ENCODE data around the gene HDC.

Gene HDC

DNA sequence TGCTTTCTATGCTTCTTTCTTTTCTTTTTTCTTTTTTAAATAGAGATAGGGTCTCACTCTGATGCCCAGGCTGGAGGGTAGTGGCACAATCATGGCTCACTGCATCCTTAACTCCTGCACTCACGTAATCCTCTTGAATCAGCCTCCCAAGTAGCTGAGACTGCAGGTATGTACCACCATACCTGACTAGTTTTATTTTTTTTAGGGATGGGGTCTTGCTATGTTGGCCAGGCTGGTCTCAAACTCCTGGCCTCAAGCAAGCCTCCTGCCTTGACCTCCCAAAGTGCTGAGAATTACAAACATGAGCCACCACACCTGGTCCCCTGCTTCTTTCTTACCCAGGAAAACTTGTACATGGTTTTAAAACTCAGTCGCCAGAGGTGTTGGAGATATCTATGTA, 24.2 kb upstream of the HDC start:
- DNase-seq (ENCODE audit: low read depth) = no peak
- TF ChIP-seq, protein P1, sequence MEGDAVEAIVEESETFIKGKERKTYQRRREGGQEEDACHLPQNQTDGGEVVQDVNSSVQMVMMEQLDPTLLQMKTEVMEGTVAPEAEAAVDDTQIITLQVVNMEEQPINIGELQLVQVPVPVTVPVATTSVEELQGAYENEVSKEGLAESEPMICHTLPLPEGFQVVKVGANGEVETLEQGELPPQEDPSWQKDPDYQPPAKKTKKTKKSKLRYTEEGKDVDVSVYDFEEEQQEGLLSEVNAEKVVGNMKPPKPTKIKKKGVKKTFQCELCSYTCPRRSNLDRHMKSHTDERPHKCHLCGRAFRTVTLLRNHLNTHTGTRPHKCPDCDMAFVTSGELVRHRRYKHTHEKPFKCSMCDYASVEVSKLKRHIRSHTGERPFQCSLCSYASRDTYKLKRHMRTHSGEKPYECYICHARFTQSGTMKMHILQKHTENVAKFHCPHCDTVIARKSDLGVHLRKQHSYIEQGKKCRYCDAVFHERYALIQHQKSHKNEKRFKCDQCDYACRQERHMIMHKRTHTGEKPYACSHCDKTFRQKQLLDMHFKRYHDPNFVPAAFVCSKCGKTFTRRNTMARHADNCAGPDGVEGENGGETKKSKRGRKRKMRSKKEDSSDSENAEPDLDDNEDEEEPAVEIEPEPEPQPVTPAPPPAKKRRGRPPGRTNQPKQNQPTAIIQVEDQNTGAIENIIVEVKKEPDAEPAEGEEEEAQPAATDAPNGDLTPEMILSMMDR (conservative IDR thresholded peaks at IDR 0.05; ENCODE audit: low read depth, low read length) = no peak
- H3K4me3 ChIP-seq (ENCODE audit: low read depth, low read length) = no peak overlapping the region

DNA sequence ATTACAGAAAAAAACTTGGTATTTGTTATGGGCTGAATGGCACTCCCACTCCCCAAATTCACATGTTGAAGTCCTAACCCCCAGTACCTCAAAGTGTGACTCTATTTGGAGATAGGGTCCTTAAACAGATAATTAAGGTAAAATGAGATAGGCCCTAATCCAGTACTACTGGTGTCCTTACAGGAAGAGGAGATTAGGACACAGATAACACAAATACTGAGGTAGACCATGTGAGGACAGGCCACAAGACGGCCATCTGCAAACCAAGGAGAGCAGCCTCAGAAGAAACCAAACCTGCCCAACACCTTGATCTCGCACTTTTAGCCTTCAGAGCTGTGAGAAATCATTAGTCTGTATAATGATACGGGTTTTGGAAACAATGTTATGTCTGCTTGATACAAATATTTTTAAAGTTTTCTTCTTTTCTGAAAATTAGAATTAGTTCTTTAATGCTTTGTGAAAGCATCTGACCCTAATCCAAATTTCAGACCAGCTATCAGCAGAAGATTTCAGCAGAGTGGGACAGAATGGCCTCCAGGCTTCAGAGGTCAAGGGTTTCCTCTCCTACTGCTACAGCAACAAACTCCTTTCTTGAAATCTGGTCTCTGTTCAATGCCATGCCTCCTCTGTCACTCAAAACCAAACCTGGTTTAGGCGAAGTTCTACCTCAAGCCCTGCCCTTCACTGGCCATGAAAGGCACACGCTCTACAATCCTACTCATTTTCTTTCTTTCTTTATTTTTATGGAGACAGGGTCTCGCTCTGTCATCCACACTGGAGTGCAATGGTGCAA, 22.0 kb upstream of the HDC start:
- no peak for DNase-seq (ENCODE audit: low read depth)
- TF ChIP-seq, protein P1 (conservative IDR thresholded peaks at IDR 0.05; ENCODE audit: low read depth, low read length) = no peak
- H3K4me3 ChIP-seq (ENCODE audit: low read depth, low read length) = no peak overlapping the region

DNA sequence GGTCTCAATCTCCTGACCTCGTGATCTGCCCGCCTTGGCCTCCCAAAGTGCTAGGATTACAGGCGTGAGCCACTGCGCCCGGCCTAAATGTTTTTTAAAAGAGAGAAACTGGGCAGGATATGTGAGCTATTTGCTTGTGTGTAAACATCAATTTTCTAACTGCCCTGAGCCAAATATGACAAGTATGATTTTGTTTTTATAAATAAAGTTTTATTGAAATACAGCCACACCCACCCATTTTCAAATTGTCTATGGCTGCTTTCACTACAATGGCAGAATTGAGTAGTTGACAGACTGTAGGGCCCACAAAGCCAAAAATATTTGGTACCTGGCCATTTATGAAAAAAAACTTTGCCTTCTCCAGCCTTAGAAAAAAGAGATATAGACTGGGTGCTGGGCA, 15.9 kb upstream of the HDC start:
- no peak overlapping the region for H3K4me3 ChIP-seq (ENCODE audit: low read depth, low read length)
- TF ChIP-seq, protein P1 (conservative IDR thresholded peaks at IDR 0.05; ENCODE audit: low read depth, low read length) = no peak
- DNase-seq (ENCODE audit: low read depth) = no peak

DNA sequence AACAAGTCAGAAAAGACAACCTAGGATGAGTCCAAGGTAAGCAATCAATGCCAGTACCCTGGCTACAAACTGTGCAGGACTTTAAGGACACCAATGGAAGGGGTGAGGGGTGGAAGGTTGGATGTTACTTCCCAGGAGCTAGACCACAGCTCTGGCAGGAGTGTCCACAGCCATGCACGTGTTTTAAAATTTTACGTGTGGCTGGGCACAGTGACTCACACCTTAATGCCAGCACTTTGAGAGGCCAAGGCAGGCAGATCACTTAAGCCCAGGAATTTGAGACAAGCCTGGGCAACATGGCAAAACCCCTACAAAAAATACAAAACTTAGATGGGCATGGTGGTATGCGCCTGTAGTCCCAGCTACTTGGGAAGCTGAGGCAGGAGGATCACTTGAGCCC, 14.7 kb upstream of the HDC start:
- DNase-seq (ENCODE audit: low read depth) = no peak
- no peak overlapping the region for H3K4me3 ChIP-seq (ENCODE audit: low read depth, low read length)
- TF ChIP-seq, protein P1 (conservative IDR thresholded peaks at IDR 0.05; ENCODE audit: low read depth, low read length) = no peak

DNA sequence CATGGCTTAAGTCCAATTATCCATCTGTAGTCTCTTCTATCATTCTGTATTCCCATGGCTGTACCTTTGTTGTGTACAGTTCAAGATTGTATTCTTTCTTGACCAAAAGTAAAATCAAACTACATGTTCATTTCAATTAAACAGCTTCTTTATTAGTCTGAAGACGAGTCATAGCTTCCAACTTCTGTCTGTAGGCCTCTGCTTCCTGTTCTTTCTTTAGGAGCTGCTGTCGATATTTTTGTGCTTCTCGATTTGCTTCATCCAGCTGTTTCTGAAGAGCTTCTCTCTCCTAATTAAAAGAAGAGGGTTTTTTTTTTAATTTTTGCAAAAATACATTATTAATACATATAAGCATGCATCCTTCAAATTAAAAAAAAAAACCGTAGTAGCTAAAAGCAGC, 13.0 kb upstream of the HDC start:
- DNase-seq (ENCODE audit: low read depth) = no peak
- H3K4me3 ChIP-seq (ENCODE audit: low read depth, low read length) = no peak overlapping the region
- TF ChIP-seq, protein P1 (conservative IDR thresholded peaks at IDR 0.05; ENCODE audit: low read depth, low read length) = no peak

DNA sequence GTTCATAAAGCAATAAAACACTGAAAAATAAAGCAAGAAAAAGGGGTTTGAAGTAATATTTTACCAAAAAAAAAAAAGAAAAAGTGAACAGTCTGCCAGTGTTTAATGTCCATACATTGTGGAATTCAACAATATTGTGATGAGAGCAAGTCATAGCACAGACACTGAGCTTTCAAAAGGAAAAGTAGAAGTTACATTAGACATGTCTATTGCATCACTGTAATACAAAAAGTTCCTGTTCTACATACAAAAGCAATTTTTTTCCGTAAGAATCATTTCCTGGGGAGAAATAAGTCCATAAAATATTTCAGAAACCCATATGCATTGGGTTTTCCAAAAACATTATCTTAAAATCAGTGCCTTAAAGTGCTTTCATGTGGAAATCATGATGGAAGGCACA, 11.8 kb upstream of the HDC start:
- H3K4me3 ChIP-seq (ENCODE audit: low read depth, low read length) = no peak overlapping the region
- no peak for DNase-seq (ENCODE audit: low read depth)

More for the DNA sequence above, 11.8 kb upstream of the HDC start:
- TF ChIP-seq, protein P1 (conservative IDR thresholded peaks at IDR 0.05; ENCODE audit: low read depth, low read length) = no peak
